Measurements from ENCODE around the gene PDLIM3.

Gene PDLIM3

DNA sequence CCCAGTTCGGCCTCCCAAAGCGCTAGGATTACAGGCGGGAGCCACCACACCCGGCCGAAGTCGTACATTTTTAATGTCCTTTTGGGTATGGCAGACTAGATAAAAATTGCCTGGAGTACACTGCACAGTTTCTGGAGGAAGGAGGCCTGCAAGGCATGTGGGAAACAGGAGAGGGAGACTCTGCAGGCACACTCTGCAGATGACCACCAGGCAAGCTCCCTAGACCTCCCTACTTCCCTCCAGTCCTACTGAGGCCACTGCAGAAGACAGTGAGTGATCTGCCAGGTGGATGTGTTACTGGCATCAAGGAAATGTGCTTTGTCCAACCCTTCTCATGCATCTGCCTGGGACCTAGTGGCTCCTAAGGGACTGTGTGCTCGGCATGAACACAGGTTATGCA lies 11.4 kb downstream of the PDLIM3 start:
- no peaks in the 10 kb centered on the region; the same call in 1 of the 2 replicates for H3K9me2 ChIP-seq (replicated peaks; ENCODE audit: control insufficient read depth, low read length)

DNA sequence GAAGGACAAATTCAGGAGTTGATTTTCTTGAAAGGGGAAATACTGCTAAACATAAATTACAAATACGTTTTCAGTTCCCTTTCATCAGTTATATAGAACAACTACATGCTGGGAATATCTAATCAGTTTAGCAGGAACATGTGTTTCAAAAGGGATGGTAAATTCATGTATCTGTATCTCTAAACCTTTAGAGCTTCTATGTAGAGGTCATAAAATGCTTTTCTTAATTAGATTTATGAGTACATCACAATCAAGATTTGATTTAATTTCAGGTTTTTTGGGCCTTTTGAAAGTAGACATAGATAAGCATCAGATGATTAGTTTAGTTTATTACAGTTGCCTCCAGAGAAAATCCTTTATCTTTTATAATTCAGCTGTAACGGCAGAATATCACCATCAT lies 12.9 kb downstream of the PDLIM3 start:
- H3K4me3 ChIP-seq (ENCODE audit: low read length) = no peak overlapping the region
- H3K9me2 ChIP-seq (replicated peaks; ENCODE audit: control insufficient read depth, low read length) = no peaks in the 10 kb centered on the region; the same call in 1 of the 2 replicates
- TF ChIP-seq EZH2phosphoT487 (IDR thresholded peaks at IDR 0.05; ENCODE audit: borderline replicate concordance, low read length) = no peak
- TF ChIP-seq, protein P1, sequence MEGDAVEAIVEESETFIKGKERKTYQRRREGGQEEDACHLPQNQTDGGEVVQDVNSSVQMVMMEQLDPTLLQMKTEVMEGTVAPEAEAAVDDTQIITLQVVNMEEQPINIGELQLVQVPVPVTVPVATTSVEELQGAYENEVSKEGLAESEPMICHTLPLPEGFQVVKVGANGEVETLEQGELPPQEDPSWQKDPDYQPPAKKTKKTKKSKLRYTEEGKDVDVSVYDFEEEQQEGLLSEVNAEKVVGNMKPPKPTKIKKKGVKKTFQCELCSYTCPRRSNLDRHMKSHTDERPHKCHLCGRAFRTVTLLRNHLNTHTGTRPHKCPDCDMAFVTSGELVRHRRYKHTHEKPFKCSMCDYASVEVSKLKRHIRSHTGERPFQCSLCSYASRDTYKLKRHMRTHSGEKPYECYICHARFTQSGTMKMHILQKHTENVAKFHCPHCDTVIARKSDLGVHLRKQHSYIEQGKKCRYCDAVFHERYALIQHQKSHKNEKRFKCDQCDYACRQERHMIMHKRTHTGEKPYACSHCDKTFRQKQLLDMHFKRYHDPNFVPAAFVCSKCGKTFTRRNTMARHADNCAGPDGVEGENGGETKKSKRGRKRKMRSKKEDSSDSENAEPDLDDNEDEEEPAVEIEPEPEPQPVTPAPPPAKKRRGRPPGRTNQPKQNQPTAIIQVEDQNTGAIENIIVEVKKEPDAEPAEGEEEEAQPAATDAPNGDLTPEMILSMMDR (IDR thresholded peaks at IDR 0.05; ENCODE audit: low read depth, low read length, poor library complexity, severe bottlenecking) = no peak
- 0 out of 2 replicates have a peak, but pooled peaks cover 3% of the 10 kb centered on the region for H3K9me3 ChIP-seq (ENCODE audit: control insufficient read depth, insufficient read depth, low read length)
- no peaks in the 10 kb centered on the region for H3F3A ChIP-seq (ENCODE audit: control insufficient read depth, insufficient read depth)
- H3K79me2 ChIP-seq (ENCODE audit: control insufficient read depth, low read length) = no peaks in the 10 kb centered on the region
- no peaks in the 10 kb centered on the region for H4K20me1 ChIP-seq (ENCODE audit: control insufficient read depth, insufficient read depth, low read depth, low read length)
- no peaks in the 10 kb centered on the region; the same call in 1 of the 2 replicates for H3K27me3 ChIP-seq (ENCODE audit: control insufficient read depth, low read length)
- no peak overlapping the region for H3K27ac ChIP-seq (ENCODE audit: low read depth, low read length)
- no peak overlapping the region for H3K4me2 ChIP-seq (ENCODE audit: low read length)
- H3K4me1 ChIP-seq (ENCODE audit: control insufficient read depth, low read length) = no peaks in the 10 kb centered on the region
- H3K36me3 ChIP-seq (ENCODE audit: control insufficient read depth, low read length) = no peaks in the 10 kb centered on the region

More for the DNA sequence above, 11.4 kb downstream of the PDLIM3 start:
- Histone ChIP-seq H3K4me1 (ENCODE audit: control insufficient read depth, low read length) (no peaks in the 10 kb centered on the region), H3K27me3 (ENCODE audit: control insufficient read depth, low read length) (no peaks in the 10 kb centered on the region), H4K20me1 (ENCODE audit: control insufficient read depth, insufficient read depth, low read depth, low read length) (no peaks in the 10 kb centered on the region), H3K36me3 (ENCODE audit: control insufficient read depth, low read length) (no peaks in the 10 kb centered on the region), H3F3A (ENCODE audit: control insufficient read depth, insufficient read depth) (no peaks in the 10 kb centered on the region), H3K4me3 (ENCODE audit: low read length) (no peak overlapping the region), H3K9me3 (ENCODE audit: control insufficient read depth, insufficient read depth, low read length) (0 out of 2 replicates have a peak, but pooled peaks cover 3% of the 10 kb centered on the region), H3K79me2 (ENCODE audit: control insufficient read depth, low read length) (no peaks in the 10 kb centered on the region), H3K27ac (ENCODE audit: low read depth, low read length) (no peak overlapping the region), H3K4me2 (ENCODE audit: low read length) (no peak overlapping the region)
- TF ChIP-seq EZH2phosphoT487 (IDR thresholded peaks at IDR 0.05; ENCODE audit: borderline replicate concordance, low read length) = no peak
- TF ChIP-seq, protein P1 (IDR thresholded peaks at IDR 0.05; ENCODE audit: low read depth, low read length, poor library complexity, severe bottlenecking) = no peak

GRCh38 chr4:185520119-185520518 lies 15.2 kb downstream of the PDLIM3 start:
- H3K79me2 ChIP-seq (ENCODE audit: control insufficient read depth, low read length) = no peaks in the 10 kb centered on the region
- no peaks in the 10 kb centered on the region for H3K4me1 ChIP-seq (ENCODE audit: control insufficient read depth, low read length)
- H4K20me1 ChIP-seq (ENCODE audit: control insufficient read depth, insufficient read depth, low read depth, low read length) = no peaks in the 10 kb centered on the region
- H3K9me3 ChIP-seq (ENCODE audit: control insufficient read depth, insufficient read depth, low read length) = no peaks in the 10 kb centered on the region
- no peaks in the 10 kb centered on the region for H3K36me3 ChIP-seq (ENCODE audit: control insufficient read depth, low read length)
- no peaks in the 10 kb centered on the region; the same call in 1 of the 2 replicates for H3K9me2 ChIP-seq (replicated peaks; ENCODE audit: control insufficient read depth, low read length)
- no peaks in the 10 kb centered on the region for H3F3A ChIP-seq (ENCODE audit: control insufficient read depth, insufficient read depth)
- H3K4me3 ChIP-seq (ENCODE audit: low read length) = no peak overlapping the region
- no peak overlapping the region for H3K27ac ChIP-seq (ENCODE audit: low read depth, low read length)
- TF ChIP-seq, protein P1 (IDR thresholded peaks at IDR 0.05; ENCODE audit: low read depth, low read length, poor library complexity, severe bottlenecking) = no peak
- no peak for TF ChIP-seq EZH2phosphoT487 (IDR thresholded peaks at IDR 0.05; ENCODE audit: borderline replicate concordance, low read length)
- H3K27me3 ChIP-seq (ENCODE audit: control insufficient read depth, low read length) = peaks cover 4% of the 10 kb centered on the region
- H3K4me2 ChIP-seq (ENCODE audit: low read length) = no peak overlapping the region

Data from DOHH2 (cell line).